NCI-H1930 (cell line): Measurements from ENCODE around the gene FOXN3.
A peak's percentile ranks its signal among the peaks of the same experiment; 100 is the strongest.
"Not testable (repeated sequence)": the region's sequence is repeated elsewhere in the genome, so short reads cannot be mapped to it uniquely, and the experiment has no call there.

Experiments used
- DNase-seq, 2 experiments: peaks; one replicate each; lab custom pipeline; 2025; lab: John Stamatoyannopoulos, UW

The FOXN3 gene

GRCh38 chr14:89228921-89229639 is 188.0 kb downstream of the FOXN3 start:
- no peak for DNase-seq

- no peak for DNase-seq
Measured at GRCh38 chr14:89227496-89227836, 189.6 kb downstream of the FOXN3 start.

- DNase-seq, result no peak
Measured at GRCh38 chr14:89226801-89227495, 190.1 kb downstream of the FOXN3 start.

- no peak for DNase-seq
Measured at GRCh38 chr14:89225607-89226006, 191.4 kb downstream of the FOXN3 start.

GRCh38 chr14:89221109-89221810 is 195.8 kb downstream of the FOXN3 start:
- no peak for DNase-seq

- DNase-seq, result no peak
Measured at GRCh38 chr14:89219051-89219450, 198.0 kb downstream of the FOXN3 start.

GRCh38 chr14:89217891-89218290 is 199.1 kb downstream of the FOXN3 start:
- no peak for DNase-seq

GRCh38 chr14:89215531-89215930 is 201.5 kb downstream of the FOXN3 start:
- DNase-seq, result no peak

- no peak for DNase-seq
Measured at GRCh38 chr14:89215114-89215513, 201.9 kb downstream of the FOXN3 start.

GRCh38 chr14:89214221-89214965 is 202.6 kb downstream of the FOXN3 start:
- DNase-seq, result peak in 1 of 2 experiments; percentile 17

- no peak for DNase-seq
Measured at GRCh38 chr14:89212386-89213235, 204.4 kb downstream of the FOXN3 start.

- DNase-seq, result no peak
Measured at GRCh38 chr14:89209558-89209957, 207.5 kb downstream of the FOXN3 start.

- peak; percentile 18 to 52 for DNase-seq
Measured at GRCh38 chr14:89207925-89208328, 209.1 kb downstream of the FOXN3 start.

GRCh38 chr14:89206389-89207031 is 210.5 kb downstream of the FOXN3 start:
- no peak for DNase-seq

GRCh38 chr14:89205137-89205740 is 211.8 kb downstream of the FOXN3 start:
- no peak for DNase-seq

- no peak for DNase-seq
Measured at GRCh38 chr14:89202413-89203190, 214.4 kb downstream of the FOXN3 start.

- DNase-seq, result no peak
Measured at GRCh38 chr14:89201645-89202044, 215.4 kb downstream of the FOXN3 start.

- not testable (repeated sequence) for DNase-seq
Measured at GRCh38 chr14:89199357-89199756, 217.7 kb downstream of the FOXN3 start.

GRCh38 chr14:89198544-89199329 is 218.3 kb downstream of the FOXN3 start:
- no peak for DNase-seq
